Neural progenitor cell (in vitro differentiated cells): ENCODE results near the gene HES2. TPM values are rescaled to one million over a fixed set of nuclear protein-coding genes. Genes with fewer than 3 reads are reported as not detected.

Source experiments
- DNase-seq: peaks from one replicate; pipeline ENCODE4 v3.0.0-alpha.2; 2016; ENCODE audit warnings: low spot score
- H2AFZ ChIP-seq: fragments of 200-600 bp; sonication (generic); replicated peaks from 2 replicates; pipeline ENCODE4 v1.6.1; 2016; ENCODE audit warnings: antibody characterized with exemption
- H3F3A ChIP-seq: fragments of 200-600 bp; sonication (generic); 2 replicates; pipeline ENCODE4 v1.6.1; 2016; ENCODE audit warnings: antibody characterized with exemption, low read depth
- H3K27ac ChIP-seq: fragments of 200-600 bp; sonication (generic); 2 replicates; pipeline ENCODE4 v1.5.1; 2016; ENCODE audit warnings: mild to moderate bottlenecking
- H3K27me3 ChIP-seq: fragments of 200-600 bp; sonication (generic); 2 replicates; pipeline ENCODE4 v1.6.1; 2016; ENCODE audit warnings: mild to moderate bottlenecking, moderate library complexity
- H3K36me3 ChIP-seq: fragments of 200-600 bp; sonication (generic); 2 replicates; pipeline ENCODE4 v1.5.1; 2016
- H3K4me1 ChIP-seq: fragments of 200-600 bp; sonication (generic); 2 replicates; pipeline ENCODE4 v1.6.1; 2016; ENCODE audit warnings: mixed run types
- H3K4me2 ChIP-seq: fragments of 200-600 bp; sonication (generic); 2 replicates; pipeline ENCODE4 v1.6.1; 2016
- H3K4me3 ChIP-seq: fragments of 200-600 bp; sonication (generic); 2 replicates; pipeline ENCODE4 v1.5.1; 2016
- H3K79me2 ChIP-seq: fragments of 200-600 bp; sonication (generic); 2 replicates; pipeline ENCODE4 v1.6.1; 2016; ENCODE audit warnings: low read depth
- H3K9ac ChIP-seq: fragments of 200-600 bp; sonication (generic); 2 replicates; pipeline ENCODE4 v1.6.1; 2016
- H3K9me3 ChIP-seq: fragments of 200-600 bp; sonication (generic); 2 replicates; pipeline ENCODE4 v1.5.1; 2016; ENCODE audit warnings: low read depth
- H4K20me1 ChIP-seq: fragments of 200-600 bp; sonication (generic); 2 replicates; pipeline ENCODE4 v1.6.1; 2016; ENCODE audit warnings: low read depth
- H3K27ac Mint-ChIP-seq: 3 replicates; pipeline ENCODE4 v1.8.0; 2021; ENCODE audit warnings: mixed read lengths
- H3K27me3 Mint-ChIP-seq: 2 replicates; pipeline ENCODE4 v1.8.0; 2022; ENCODE audit warnings: low read depth, mild to moderate bottlenecking, inconsistent platforms, moderate library complexity, mixed read lengths; ENCODE audit not compliant: insufficient read depth
- H3K36me3 Mint-ChIP-seq: 3 replicates; pipeline ENCODE4 v1.8.0; 2021; ENCODE audit warnings: mixed read lengths
- H3K4me1 Mint-ChIP-seq: 3 replicates; pipeline ENCODE4 v1.8.0; 2021; ENCODE audit warnings: mixed read lengths
- H3K4me3 Mint-ChIP-seq: 3 replicates; pipeline ENCODE4 v1.8.0; 2021; ENCODE audit warnings: mild to moderate bottlenecking, moderate library complexity, mixed read lengths
- H3K9me3 Mint-ChIP-seq: 3 replicates; pipeline ENCODE4 v1.8.0; 2020; ENCODE audit warnings: mixed read lengths
- EZH2 ChIP-seq: fragments of 200-600 bp; sonication (generic); IDR thresholded peaks from 2 replicates; pipeline ENCODE4 v1.6.1; 2017; ENCODE audit warnings: antibody characterized with exemption, mild to moderate bottlenecking, moderate library complexity
- EZH2phosphoT487 ChIP-seq: fragments of 200-600 bp; sonication (generic); IDR thresholded peaks from 2 replicates; pipeline ENCODE4 v1.6.1; 2017; ENCODE audit warnings: antibody characterized with exemption
- total RNA-seq: library from RNA; depleted of rRNA; stranded (reverse); fragments of >200 nt; gene quantifications from 2 replicates; pipeline ENCODE4 v1.2.3, GENCODE V29; 2015; ENCODE audit warnings: low replicate concordance
- TF ChIP-seq, protein P1 (sequence below): fragments of 200-600 bp; sonication (generic); IDR thresholded peaks from 2 replicates; pipeline ENCODE4 v1.5.1; 2017; ENCODE audit warnings: antibody characterized with exemption, mild to moderate bottlenecking

Gene HES2
- total RNA-seq, 1 donor from 2014 or later, result 0.04 TPM

DNA sequence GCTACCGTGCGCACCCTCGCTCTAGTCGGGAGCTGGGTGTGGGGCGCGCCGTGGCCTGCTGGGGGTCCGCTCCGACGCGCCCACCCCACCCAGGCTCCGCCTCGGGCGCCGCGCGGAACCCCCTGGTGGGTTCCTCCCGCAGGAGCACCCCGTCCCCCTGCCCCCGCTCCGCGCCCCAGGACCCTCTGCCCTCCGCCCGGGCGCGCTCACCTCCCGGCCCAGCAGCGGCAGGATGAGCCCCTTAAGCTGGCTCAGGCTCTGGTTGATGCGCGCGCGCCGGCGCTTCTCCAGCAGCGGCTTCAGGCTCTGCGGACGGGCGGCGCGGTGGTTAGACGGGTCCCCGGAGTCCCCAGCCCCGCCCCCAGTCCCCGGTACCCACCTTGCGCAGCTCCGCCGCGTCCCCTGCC lies 319 bp downstream of the HES2 start:
- H3K79me2 ChIP-seq, result no peaks in the 10 kb centered on the region
- Mint-ChIP-seq H3K4me3 (no peak overlapping the region), H3K4me1 (peaks cover 12% of the 10 kb centered on the region), H3K27ac (no peak overlapping the region), H3K27me3 (peaks cover 76% of the 10 kb centered on the region), H3K9me3 (peaks cover 2% of the 10 kb centered on the region), H3K36me3 (no peaks in the 10 kb centered on the region)
- H3K27me3 ChIP-seq, result peaks cover 100% of the 10 kb centered on the region
- no peaks in the 10 kb centered on the region for H3K36me3 ChIP-seq
- H4K20me1 ChIP-seq, result peaks cover 52% of the 10 kb centered on the region
- H2AFZ ChIP-seq, result peak overlapping the region; percentile 19
- no peaks in the 10 kb centered on the region for H3K9me3 ChIP-seq
- no peak overlapping the region for H3K27ac ChIP-seq
- H3K4me3 ChIP-seq, result peak overlapping the region; percentile 47
- DNase-seq, result peak; percentile 78
- H3K9ac ChIP-seq, result no peak overlapping the region
- peak overlapping the region; percentile 88 for H3K4me2 ChIP-seq
- peaks cover 34% of the 10 kb centered on the region for H3F3A ChIP-seq
- TF ChIP-seq EZH2phosphoT487 (peak; percentile 79), EZH2 (peak; percentile 81)
- TF ChIP-seq, protein P1, sequence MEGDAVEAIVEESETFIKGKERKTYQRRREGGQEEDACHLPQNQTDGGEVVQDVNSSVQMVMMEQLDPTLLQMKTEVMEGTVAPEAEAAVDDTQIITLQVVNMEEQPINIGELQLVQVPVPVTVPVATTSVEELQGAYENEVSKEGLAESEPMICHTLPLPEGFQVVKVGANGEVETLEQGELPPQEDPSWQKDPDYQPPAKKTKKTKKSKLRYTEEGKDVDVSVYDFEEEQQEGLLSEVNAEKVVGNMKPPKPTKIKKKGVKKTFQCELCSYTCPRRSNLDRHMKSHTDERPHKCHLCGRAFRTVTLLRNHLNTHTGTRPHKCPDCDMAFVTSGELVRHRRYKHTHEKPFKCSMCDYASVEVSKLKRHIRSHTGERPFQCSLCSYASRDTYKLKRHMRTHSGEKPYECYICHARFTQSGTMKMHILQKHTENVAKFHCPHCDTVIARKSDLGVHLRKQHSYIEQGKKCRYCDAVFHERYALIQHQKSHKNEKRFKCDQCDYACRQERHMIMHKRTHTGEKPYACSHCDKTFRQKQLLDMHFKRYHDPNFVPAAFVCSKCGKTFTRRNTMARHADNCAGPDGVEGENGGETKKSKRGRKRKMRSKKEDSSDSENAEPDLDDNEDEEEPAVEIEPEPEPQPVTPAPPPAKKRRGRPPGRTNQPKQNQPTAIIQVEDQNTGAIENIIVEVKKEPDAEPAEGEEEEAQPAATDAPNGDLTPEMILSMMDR, result no peak
- peaks cover 30% of the 10 kb centered on the region for H3K4me1 ChIP-seq

DNA sequence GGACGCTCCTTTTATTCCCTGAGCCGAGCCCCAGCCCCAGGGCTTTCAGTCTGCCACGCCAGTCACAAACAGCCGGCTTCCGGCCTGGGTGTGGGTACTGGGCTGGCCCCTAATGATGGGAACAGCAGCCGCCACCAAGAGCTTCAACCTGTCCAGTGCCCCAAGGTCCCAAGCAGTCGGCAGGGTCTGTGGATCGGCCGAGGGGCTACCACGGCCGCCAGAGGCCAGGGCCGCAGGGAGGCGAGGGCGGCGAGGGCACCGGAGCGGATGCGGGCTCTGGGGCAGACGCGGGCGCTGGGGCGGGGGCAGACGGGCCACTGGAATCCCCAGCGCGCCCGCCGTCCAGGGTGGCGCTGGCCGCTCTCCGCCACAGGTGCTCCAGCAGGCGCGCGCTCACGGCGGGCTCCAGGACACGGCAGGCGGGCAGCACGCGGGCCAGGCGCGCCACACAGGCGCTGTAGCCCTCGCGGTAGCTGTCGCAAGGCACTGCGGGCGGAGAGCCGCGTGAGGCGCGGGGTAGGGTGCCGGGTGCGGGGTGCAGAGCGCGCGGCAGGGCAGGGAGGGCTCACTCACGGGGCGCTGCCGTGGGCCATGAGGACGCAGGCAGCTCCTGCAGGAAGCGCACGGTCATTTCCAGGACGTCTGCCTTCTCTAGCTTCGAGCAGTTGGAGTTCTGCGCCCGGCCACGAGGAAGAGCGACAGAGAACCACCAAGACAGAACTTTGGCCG lies 887 bp downstream of the HES2 start:
- H3K9ac ChIP-seq, result no peak overlapping the region
- TF ChIP-seq EZH2 (peak; percentile 73), EZH2phosphoT487 (peak; percentile 74)
- TF ChIP-seq, protein P1, result no peak
- Mint-ChIP-seq H3K4me1 (peaks cover 8% of the 10 kb centered on the region), H3K9me3 (peaks cover 2% of the 10 kb centered on the region), H3K27ac (no peak overlapping the region), H3K27me3 (peaks cover 70% of the 10 kb centered on the region), H3K4me3 (peak overlapping the region; percentile 60), H3K36me3 (no peaks in the 10 kb centered on the region)
- H3K27ac ChIP-seq, result no peak overlapping the region
- peak overlapping the region; percentile 88 for H3K4me2 ChIP-seq
- peaks cover 99% of the 10 kb centered on the region for H3K27me3 ChIP-seq
- no peaks in the 10 kb centered on the region for H3K36me3 ChIP-seq
- no peak overlapping the region for H2AFZ ChIP-seq
- H3K9me3 ChIP-seq, result no peaks in the 10 kb centered on the region
- peaks cover 46% of the 10 kb centered on the region for H4K20me1 ChIP-seq
- DNase-seq, result peak; percentile 38
- H3K4me3 ChIP-seq, result peak overlapping the region; percentile 47
- peaks cover 28% of the 10 kb centered on the region for H3F3A ChIP-seq
- H3K79me2 ChIP-seq, result no peaks in the 10 kb centered on the region
- peaks cover 25% of the 10 kb centered on the region for H3K4me1 ChIP-seq

DNA sequence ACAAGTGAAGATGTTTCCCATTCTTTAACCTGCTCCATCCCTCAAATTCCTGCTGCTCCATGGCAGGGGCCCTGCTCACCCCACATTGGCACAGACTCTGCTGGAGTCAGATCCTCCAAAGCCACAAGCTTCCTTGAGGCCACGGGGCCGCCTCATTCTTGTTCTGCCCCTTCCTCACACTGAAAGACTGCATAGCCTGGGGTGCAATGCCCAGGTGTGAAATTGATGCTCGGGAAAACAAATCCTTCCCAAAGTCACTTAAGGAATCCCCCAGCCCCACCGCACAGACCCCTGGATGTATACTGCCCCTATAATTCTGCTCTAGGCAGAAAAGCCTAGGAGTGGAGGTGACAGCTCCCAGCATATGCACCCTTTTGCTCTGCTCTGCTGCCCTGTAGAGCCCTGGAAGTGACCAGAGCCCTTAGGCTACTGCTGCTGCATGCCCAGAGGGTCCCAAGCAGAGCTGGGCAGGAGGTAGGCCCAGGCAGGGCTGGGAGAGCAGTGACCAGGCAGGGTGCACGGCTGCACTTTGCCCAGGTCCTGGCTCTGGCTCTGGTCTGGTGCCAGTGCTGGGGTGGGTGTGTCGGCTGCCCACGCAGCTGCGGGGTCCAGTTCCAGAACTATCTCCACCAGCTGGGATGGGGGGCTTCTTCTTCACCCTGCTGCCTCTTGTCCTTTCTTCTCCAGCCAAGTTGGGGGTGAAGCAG lies 1.6 kb downstream of the HES2 start:
- H3K27ac Mint-ChIP-seq, result peak overlapping the region; percentile 88
- no peaks in the 10 kb centered on the region for H3K36me3 Mint-ChIP-seq
- Histone ChIP-seq H3K36me3 (no peaks in the 10 kb centered on the region), H3K9me3 (no peaks in the 10 kb centered on the region), H4K20me1 (peaks cover 40% of the 10 kb centered on the region), H3K4me2 (no peak overlapping the region), H2AFZ (no peak overlapping the region), H3K27me3 (peaks cover 98% of the 10 kb centered on the region), H3K4me1 (peaks cover 24% of the 10 kb centered on the region), H3K79me2 (no peaks in the 10 kb centered on the region), H3F3A (peaks cover 25% of the 10 kb centered on the region), H3K4me3 (no peak overlapping the region), H3K27ac (no peak overlapping the region), H3K9ac (no peak overlapping the region)
- H3K27me3 Mint-ChIP-seq, result peaks cover 63% of the 10 kb centered on the region
- no peak for DNase-seq
- no peak overlapping the region for H3K4me3 Mint-ChIP-seq
- TF ChIP-seq, protein P1, result no peak
- no peak for TF ChIP-seq EZH2phosphoT487
- TF ChIP-seq EZH2, result no peak
- H3K9me3 Mint-ChIP-seq, result peaks cover 2% of the 10 kb centered on the region
- H3K4me1 Mint-ChIP-seq, result peaks cover 7% of the 10 kb centered on the region
